Osteocyte (in vitro differentiated cells): ENCODE results near the gene CLEC16A. TPM values are rescaled to one million over a fixed set of nuclear protein-coding genes. Genes with fewer than 3 reads are reported as not detected.

Source experiments
- DNase-seq: peaks from one replicate; pipeline ENCODE4 v3.0.0; 2021; ENCODE audit warnings: mixed read lengths; ENCODE audit not compliant: unreplicated experiment; ENCODE audit errors: extremely low spot score
- H3K27ac Mint-ChIP-seq: one replicate; pipeline ENCODE4 v1.8.0; 2021; ENCODE audit warnings: mild to moderate bottlenecking, mixed read lengths; ENCODE audit not compliant: unreplicated experiment
- H3K27me3 Mint-ChIP-seq: one replicate; pipeline ENCODE4 v1.8.0; 2021; ENCODE audit warnings: mixed read lengths; ENCODE audit not compliant: unreplicated experiment
- H3K36me3 Mint-ChIP-seq: one replicate; pipeline ENCODE4 v1.8.0; 2021; ENCODE audit warnings: mixed read lengths; ENCODE audit not compliant: unreplicated experiment
- H3K4me1 Mint-ChIP-seq: one replicate; pipeline ENCODE4 v1.8.0; 2021; ENCODE audit warnings: mixed read lengths; ENCODE audit not compliant: unreplicated experiment
- H3K4me3 Mint-ChIP-seq: one replicate; pipeline ENCODE4 v1.8.0; 2021; ENCODE audit warnings: mild to moderate bottlenecking, moderate library complexity, mixed read lengths; ENCODE audit not compliant: unreplicated experiment
- H3K9me3 Mint-ChIP-seq: one replicate; pipeline ENCODE4 v1.8.0; 2021; ENCODE audit warnings: mixed read lengths; ENCODE audit not compliant: unreplicated experiment
- CTCF ChIP-seq: fragments of 200-600 bp; sonication (generic); IDR thresholded peaks from 2 replicates; pipeline ENCODE4 v1.5.0; 2021; ENCODE audit warnings: antibody characterized with exemption, mild to moderate bottlenecking, moderate library complexity
- total RNA-seq: library from RNA; stranded (reverse); gene quantifications from 2 replicates; pipeline ENCODE4 v1.2.1, GENCODE V29; 2021

CLEC16A gene
- total RNA-seq, 1 donor from 2014 or later: 22.1 TPM

DNA sequence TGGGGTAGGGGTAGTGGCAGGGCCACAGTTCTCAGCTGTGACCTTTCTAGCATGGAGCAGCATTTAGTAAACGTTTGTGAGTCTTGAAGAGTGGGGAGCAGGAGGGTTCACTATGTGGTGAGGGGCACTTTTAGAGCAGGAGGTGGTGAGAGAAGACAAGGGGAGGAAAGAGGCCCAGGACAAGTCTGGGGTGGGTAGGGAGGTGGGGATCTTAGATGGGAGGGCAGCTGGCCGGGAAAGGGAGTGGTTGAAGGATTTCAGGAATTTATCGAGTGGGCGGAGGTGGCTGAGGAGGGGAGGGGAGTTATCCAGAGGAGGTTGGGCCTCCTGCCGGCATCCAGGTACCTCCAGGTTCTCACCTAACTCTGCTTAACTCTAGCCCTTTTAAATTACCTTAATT lies 1.9 kb downstream of the CLEC16A start:
- Mint-ChIP-seq H3K9me3 (no peaks in the 10 kb centered on the region), H3K36me3 (no peaks in the 10 kb centered on the region), H3K27me3 (no peaks in the 10 kb centered on the region), H3K4me3 (peak overlapping the region; percentile 51), H3K4me1 (peaks cover 51% of the 10 kb centered on the region), H3K27ac (peak overlapping the region; percentile 52)
- no peak for TF ChIP-seq CTCF
- no peak for DNase-seq

DNA sequence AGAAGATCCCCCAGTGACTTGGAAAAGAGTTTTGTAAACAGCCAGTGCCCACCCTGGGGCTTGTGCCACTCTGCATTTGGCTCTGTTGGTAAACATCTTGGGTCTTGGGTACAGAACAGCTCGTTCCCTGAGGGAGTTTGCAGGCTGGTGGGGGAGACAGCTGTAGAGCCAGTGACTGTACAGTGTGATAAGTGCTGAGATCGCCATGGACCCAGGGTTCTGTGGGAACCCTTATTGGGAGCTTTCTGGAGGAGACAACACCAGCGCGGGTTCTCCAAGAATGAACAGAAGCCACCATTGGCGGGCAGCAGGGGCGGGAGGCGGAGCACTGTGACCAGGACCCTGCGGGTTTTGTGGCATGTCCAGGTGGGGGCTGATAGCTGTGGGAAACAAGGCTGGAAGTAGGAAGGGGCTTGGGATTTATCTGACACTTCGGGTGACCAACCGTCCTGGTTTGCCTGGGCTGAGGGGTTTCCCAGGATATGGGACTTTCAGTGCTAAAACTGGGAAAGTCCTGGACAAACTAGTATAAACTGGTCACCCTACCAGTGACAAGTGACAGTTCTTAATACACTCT lies 2.9 kb downstream of the CLEC16A start:
- H3K36me3 Mint-ChIP-seq: no peaks in the 10 kb centered on the region
- DNase-seq: no peak
- H3K4me3 Mint-ChIP-seq: no peak overlapping the region
- H3K9me3 Mint-ChIP-seq: no peaks in the 10 kb centered on the region
- H3K27ac Mint-ChIP-seq: no peak overlapping the region
- no peaks in the 10 kb centered on the region for H3K27me3 Mint-ChIP-seq
- no peak for TF ChIP-seq CTCF
- H3K4me1 Mint-ChIP-seq: peaks cover 53% of the 10 kb centered on the region

DNA sequence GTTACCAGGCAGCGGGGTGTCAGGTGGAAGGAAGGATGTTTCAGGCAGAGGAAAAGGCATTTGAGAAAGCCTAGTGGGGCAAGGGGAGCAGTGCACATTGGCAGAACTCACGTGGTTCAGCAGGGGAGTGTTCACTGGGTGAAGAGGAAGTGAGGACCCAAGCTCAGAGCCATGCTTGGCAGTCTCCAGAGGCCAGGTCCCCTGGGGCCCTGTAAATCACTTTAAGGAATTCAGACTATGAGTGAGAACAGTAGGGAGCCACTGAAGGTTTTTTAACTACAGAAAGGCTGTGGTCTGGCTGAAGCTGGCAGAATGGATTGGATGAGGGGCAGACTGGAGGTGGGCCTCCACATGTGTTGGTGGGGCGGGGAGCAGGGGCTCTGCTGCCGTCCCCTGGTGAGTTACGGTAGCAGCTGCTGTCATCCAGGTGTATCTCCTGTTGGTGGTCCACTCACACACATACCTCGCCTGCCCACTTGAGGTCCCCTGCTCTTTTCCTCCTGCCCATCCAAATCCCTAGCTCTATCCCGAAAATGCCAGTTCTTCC lies 5.1 kb downstream of the CLEC16A start:
- Mint-ChIP-seq H3K27me3 (no peaks in the 10 kb centered on the region), H3K4me3 (no peak overlapping the region), H3K9me3 (no peaks in the 10 kb centered on the region), H3K27ac (no peak overlapping the region), H3K36me3 (no peaks in the 10 kb centered on the region), H3K4me1 (peaks cover 47% of the 10 kb centered on the region)
- no peak for DNase-seq
- TF ChIP-seq CTCF: no peak

GRCh38 chr16:10950393-10950792 lies 6.0 kb downstream of the CLEC16A start:
- DNase-seq: no peak
- no peak for TF ChIP-seq CTCF
- no peaks in the 10 kb centered on the region for H3K36me3 Mint-ChIP-seq
- H3K27ac Mint-ChIP-seq: no peak overlapping the region
- H3K4me1 Mint-ChIP-seq: peaks cover 43% of the 10 kb centered on the region
- H3K9me3 Mint-ChIP-seq: no peaks in the 10 kb centered on the region
- no peak overlapping the region for H3K4me3 Mint-ChIP-seq
- no peaks in the 10 kb centered on the region for H3K27me3 Mint-ChIP-seq

- peaks cover 38% of the 10 kb centered on the region for H3K4me1 Mint-ChIP-seq
- no peaks in the 10 kb centered on the region for H3K36me3 Mint-ChIP-seq
- H3K4me3 Mint-ChIP-seq: no peak overlapping the region
- no peaks in the 10 kb centered on the region for H3K9me3 Mint-ChIP-seq
- TF ChIP-seq CTCF: no peak
- no peak overlapping the region for H3K27ac Mint-ChIP-seq
- H3K27me3 Mint-ChIP-seq: no peaks in the 10 kb centered on the region
- DNase-seq: no peak
These were observed 6.7 kb downstream of the CLEC16A start for GRCh38 chr16:10951026-10951425.
